Measurements from ENCODE around the gene CUX1.
"Not testable (repeated sequence)": the region's sequence is repeated elsewhere in the genome, so short reads cannot be mapped to it uniquely, and the experiment has no call there.

Gene CUX1

DNA sequence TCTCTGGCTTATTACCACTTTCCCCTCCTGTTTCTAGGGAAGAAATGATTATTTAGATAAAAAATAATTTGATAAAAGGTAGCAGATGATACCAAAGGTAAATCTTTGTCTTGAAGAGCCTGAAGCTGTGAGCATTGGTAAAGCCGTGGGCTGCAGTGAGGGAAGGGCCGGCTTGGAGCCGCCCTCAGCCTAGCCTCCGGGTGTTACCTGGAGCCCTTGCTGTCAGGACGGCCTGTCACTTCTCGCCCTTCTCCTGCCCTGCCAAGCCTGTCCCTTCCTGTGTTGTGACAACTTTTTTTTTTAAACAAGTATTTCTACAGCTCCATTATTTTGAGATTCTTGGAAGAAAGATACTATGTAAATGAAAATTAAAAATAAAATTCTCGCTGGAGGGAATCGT lies 7.0 kb downstream of the CUX1 start:
- no peak for DNase-seq

DNA sequence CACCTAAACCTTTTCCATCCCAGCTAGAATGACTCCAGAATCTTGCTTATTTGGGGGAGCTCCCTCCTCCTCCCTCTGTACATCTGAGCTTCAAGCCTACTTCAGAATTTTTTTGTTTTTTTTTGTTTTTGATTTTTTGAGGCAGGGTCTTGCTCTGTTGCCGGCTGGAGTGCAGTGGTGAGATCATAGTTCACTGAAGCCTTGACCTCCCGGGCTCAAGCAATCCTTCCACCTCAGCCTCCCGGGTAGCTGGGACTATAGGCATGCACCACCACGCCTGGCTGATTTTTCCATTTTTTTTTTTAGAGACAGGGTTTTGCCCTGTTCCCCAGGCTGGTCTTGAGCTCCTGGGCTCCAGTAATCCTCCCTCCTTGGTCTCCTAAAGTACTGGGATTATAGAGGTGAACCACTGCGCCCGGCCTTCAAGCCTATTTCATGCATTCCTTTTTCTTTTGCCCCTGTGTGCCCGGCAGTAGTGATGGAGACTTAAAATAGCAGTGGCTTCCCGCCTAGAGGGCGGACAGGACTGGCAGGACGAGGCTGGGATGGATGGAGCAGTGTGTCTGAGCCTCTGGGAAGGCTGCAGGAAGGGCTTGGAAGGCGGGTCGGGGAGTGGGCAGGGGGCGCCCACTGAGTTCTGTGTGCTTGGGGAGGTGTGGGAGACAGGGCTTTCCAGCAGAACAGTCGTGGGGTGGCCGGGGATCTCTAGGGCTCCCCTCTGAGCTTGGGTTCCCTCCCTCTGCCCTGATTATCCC lies 8.8 kb downstream of the CUX1 start:
- no peak for DNase-seq

DNA sequence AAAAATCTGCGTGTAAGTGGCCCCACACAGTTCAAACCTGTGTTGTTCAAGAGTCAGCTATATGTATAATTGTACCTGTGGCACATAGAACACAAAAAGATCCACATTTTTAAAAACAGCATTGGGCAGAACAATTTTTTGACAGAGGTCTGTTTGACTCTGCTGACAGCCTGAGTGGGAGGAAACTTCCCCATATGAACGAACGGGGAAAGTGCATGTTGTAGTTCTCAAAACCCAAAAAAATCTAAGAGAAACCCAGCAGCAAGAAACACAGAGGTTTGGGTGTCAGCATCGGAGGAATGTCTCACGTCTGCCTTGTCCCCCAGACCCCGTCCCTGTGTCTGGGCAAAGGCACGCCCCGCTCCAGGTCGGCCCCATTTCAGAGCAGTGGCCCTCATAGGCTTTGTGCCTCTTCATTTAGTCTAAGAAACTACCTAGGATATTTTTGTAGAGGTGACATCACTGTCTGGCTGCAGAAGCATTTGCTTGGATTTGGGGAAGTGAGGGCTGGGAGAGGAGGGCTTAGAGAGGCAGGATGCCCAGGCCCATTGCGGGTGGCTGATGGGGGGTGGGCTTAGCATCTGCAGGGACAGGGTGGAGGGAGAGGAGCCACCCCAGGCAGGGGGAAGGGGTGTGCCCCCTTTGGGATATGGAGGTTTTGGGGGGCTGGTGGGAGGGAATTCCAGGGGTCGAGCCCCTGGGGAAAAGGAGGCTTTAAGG lies 11.0 kb downstream of the CUX1 start:
- no peak for DNase-seq

DNA sequence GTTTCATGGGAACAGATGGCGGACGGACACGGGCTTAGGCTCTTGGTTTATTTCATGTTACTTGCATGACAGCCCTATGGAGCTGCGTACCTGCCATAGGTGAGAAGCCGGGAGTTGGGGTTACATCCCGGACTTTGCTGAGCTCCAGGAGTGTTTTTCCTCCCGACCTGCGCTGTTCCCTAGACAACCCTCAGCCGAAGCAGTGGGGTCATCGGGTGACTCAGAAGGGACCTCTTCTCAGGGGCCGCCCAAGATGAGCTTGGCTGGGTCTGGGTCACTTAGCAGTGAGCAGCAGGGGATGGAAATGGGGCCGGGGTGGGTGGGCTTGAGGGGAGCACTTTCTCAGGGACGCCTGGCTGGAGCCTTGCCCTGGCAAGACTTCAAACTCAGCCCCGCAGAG lies 11.9 kb downstream of the CUX1 start:
- DNase-seq, result no peak

DNA sequence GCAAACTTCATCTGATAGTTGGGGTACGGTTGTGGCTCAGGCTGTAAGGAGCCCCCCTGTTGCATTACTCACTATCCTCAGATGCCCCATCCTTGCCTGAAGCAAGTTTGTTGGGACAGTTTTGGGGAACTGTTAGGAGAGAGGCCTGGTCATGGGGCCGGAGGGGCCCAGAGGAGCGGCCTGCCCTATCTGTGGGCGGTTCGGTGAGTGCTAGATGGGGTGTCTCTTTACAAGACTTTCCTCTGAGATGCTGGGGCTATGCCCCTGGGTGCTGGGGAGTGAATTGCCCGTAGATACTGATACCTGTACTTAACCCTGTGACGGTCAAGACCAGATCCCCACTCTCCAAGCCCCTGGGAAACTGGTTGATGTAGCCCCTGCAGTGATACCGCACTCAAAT lies 12.4 kb downstream of the CUX1 start:
- no peak for DNase-seq

DNA sequence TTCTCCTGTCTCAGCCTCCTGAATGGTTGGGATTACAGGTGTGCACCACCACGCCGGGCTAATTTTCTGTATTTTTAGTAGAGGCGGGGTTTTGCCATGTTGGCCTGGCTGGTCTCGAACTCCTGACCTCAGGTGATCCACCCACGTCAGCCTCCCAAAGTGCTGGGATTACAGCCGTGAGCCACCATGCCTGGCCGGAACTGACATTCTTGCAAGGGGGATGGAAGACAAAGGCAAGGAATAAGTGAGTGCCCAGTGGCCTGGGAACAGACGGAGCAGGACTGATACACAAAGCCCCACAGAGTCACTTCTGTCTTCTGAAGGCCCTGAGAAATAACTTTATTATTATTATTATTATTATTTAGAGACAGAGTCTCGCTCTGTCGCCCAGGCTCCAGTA lies 14.0 kb downstream of the CUX1 start:
- not testable (repeated sequence) for DNase-seq

DNA sequence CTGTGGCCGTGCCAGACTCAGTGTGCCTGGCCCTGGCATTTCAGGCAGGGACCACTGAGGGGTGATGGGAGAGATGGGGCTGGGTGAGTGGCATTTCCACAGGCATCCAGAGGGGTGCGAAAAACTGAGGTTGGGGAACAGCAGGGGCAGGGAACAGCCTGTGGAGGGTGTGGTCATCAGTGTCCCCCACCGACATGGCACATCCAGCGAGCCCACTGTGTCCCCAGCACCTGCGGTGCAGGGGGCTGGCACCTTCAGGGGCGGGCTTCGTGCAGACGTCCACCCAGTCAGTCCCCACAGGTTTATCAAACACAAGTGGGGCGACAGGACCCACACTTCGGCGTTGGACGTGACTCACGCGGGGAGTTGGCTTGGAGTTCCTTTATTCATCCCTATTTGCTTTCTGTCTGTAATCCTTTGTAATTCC lies 14.8 kb downstream of the CUX1 start:
- DNase-seq, result no peak

DNA sequence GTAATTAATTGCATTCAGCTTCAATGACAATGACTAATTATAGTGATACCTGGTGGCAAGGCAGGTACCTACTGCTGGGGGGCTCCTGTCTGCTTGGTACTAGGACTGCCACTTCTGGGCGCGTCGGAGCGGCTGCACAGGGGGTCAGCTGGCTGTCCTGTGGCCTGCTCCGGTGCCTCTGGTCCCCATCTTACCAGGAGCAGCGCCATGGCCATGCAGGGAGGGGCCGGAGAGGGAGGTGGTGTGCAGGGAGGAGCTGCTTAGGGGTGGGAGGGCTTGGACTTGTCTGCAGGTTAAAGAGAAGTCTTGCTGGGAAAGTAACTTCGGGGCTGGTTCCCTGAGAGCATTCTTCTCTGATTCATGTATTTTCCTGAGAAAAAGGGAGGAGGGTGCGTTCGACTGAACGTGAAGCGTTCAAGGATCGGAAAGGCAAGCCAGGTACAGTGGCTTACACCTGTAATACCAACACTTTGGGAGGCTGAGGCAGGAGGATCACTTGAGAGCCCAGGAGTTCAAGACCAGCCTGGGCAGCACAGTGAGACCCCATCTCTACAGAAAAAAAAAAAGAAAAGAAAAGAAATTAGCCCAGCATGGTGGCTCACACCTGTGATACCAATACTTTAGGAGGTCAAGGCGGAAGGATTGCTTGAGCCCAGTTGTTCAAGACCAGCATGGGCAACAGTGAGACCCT lies 15.4 kb downstream of the CUX1 start:
- DNase-seq, result no peak

DNA sequence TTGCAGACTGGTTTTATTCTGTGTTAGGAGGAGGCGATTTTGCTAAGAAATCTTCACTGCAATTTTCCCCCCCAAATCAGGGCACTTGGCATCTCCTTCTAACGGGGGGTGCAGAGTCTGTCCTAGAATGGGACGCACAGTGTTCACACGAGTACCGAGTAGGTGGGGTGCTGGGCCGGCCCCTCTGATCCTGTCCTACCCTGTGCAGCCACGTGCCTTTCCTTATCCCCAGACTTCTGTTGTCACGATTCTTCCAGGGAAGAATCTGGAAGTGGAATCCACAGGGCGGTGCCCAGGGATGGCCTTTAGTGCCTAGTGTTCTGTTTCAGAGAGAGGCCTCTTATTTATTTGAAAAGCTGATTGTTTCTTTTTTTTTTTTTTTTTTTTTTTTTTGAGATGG lies 16.4 kb downstream of the CUX1 start:
- no peak for DNase-seq

DNA sequence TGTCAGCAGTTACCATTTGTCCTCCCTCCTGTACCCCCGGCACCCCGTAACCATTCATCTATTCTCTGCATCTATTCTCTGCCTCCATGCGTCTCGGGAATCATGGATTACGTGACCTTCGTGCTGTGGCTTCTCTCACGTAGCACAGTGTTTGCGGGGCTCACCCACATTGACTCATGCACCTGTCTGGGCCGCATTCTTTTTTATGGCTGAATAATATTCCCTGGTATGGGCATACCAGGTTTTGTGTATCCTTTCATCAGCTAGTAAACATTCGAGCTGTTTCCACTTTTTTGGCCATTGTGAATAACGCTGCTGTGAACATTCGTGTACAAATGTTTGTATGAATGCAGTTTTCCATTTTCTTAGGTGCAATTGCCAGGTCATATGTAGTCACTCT lies 17.7 kb downstream of the CUX1 start:
- DNase-seq, result no peak

DNA sequence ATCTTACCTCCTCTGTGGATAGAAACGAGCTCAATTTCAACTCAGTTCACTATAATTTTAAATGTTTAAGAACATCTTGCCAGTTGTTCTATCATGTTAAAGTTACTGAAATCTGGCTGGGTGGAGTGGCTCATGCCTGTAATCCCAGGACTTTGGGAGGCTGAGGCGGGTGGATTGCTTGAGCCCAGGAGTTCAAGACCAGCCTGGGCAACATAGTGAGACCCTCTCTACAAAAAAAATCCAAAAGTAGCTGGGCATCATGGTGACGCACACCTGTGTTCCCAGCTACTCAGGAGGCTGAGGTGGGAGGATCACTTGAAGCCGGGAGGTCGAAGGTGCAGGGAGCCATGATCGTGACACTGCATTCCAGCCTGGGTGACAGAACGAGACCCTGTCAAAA lies 20.0 kb downstream of the CUX1 start:
- not testable (repeated sequence) for DNase-seq

DNA sequence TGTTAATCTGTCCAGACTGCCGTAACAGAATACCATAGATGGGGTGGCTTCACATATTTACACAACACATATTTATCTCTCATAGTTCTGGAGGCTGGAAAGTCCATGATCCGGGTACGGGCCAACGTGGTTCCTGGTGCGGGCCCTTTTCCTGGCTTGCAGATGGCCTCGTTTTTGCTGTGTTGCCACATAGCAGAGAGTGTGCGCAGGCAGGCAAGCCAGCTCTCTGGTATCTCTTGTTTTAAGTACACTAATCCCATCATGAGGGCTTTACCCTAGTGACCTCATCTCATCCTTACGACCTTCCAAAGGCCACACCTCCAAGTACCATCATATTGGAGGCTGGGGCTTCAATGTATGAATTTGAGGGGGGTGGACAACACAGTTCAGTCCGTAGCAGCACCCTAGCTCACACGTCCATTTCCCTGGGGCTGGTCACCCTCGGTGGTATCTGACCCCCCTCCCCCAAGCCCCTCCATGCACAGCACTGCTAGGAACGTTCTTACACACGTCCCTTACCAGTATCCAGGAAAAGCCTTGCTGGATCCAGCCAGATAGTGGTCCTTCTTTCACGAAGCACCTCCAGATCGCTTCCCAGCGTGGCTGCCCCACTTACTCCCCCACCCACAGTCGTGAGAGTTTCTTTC lies 21.5 kb downstream of the CUX1 start:
- DNase-seq, result no peak

DNA sequence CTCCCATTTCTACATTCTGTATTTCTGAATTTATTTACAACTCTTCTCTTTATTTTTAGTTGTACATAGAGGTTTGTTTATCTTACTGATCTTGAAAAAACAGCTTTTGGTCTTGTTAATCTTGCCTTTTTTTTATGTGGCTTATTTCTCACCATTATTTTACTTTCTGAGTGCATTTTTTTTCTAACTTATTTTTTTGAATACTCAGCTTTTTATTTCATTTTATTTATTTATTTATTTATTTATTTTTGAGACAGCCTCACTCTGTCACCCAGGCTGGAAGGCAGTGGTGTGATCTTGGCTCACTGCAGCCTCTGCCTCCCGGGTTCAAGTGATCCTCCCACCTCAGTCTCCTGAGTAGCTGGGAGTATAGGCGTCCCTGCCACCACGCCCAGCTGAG lies 23.9 kb downstream of the CUX1 start:
- no peak for DNase-seq

DNA sequence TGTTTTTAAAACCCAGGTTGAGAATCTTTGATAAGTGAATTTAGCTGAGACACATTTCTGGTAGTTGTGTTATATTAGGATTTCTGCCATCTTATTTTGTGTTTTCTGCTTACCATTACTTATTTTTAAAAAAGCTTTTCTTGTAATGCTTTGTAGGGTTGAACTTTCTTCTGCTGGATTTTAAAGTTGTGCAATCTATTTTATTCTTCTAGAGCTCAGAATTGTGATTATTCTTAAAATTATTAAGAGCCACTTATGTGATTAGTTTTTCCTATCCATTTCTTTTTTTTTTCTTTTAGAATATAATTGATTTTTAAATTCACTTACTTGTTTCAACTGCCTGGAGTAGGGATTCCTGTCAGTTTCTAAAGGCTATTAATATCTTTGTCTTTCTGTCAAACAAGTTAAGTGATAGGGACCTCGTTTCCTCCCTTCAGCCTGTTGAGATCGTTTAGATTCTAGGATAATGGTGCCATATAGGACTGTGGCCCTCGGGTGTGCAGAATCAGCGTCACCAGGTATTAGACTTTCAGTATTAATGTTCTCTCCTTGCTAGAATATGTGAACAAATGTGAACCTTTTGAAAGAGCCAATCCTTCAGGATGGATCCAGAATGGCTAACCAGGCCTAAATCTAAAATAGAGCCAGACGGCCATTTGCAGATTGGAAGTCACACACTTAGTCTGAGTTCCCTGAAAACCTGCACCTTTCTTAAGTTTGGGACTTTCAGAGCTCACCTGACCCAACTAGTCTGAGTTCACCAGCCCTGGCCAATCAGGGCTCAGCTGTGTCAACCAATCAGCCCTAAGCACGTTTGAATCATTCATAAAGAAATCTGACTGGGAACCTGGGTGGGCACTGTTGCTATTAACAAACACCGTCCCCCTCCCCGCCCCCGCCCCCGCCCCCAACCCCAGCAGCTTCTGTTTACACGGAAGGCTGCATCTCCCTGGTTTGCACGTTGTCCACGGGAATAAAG lies 26.2 kb downstream of the CUX1 start:
- no peak for DNase-seq

DNA sequence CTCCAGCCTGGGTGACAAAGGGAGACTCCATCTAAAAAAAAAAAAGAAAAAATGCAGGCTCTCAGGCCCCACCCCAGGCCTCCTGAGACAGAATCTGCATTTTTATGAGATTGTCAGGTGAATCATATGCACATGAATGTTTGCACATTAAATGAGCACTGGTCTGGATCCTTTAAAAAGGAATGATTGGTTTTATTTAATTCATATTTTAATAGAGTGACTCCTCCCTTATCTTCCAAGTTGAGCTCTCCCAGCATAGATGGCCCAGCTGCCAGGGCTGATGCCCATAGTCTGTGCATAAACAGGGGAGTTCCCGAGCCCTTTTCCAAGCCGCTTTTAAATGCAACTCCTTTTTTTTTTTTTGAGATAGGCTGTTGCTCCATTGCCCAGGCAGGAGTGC lies 28.5 kb downstream of the CUX1 start:
- no peak for DNase-seq

DNA sequence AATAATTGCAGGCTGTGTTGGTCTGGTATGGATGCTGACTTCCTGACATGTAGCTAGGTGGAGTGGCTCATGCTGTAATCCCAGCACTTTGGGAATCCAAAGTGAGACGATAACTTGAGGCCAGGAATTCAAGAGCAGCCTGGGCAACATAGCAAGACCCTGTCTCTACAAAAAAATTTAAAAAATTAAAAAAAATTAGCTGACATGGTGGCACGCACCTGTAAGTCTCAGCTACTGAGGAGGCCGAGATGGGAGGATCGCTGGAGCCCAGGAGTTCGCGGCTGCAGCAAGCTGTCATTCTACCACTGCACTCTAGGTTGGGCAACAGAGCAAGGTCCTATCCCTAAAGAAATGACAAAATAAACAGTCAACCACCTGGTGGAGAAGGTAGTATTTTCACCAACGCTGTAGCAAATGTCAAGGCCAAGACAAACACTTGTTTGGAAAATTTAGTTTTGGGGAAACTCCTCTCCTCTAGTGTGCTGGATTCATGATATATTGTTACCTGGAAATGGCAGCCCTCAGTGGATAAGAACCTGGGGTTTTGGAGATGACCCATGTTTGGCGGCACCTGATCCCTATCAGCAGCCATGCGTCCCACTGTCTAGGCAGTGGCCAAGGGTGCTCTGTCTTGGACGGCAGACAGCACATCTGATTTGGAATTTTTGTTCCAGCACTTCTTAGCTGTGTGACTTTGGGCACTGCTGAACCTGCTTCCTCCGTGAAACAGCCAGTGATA lies 29.5 kb downstream of the CUX1 start:
- no peak for DNase-seq

DNA sequence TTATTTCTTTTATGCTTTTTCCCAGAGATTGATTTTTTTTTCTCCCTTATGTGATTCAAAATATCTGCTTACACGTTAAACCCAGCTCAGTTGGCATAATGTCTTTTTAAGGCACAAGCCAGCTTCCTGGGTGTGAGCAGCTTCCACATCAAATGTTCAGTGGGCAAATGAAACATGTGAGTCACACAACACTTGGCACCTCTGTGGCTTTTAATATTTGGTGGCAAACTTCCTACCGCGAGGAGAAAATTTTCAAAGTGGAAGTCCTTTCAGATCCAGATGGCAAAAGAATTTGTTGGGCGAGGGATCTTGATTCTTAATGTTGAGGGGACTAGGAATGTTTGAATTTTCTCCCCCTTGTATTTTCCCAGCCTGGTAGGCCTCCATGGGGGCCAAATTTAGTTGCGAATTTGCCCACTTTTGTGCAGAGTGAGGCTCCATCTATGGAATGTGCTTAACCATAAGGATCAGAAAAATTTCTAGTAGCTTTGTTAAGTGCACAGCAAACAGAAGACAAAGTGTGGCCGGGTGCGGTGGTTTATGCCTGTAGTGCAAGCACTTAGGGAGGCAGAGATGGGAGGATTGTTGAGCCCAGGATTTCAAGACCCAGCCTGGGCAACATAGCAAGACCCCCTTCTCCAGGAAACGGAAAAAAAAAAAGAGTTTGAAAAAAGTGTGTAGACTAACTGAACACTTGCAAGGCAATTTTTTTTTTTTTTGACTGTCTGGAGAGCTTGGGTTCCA lies 31.0 kb downstream of the CUX1 start:
- DNase-seq, result no peak

DNA sequence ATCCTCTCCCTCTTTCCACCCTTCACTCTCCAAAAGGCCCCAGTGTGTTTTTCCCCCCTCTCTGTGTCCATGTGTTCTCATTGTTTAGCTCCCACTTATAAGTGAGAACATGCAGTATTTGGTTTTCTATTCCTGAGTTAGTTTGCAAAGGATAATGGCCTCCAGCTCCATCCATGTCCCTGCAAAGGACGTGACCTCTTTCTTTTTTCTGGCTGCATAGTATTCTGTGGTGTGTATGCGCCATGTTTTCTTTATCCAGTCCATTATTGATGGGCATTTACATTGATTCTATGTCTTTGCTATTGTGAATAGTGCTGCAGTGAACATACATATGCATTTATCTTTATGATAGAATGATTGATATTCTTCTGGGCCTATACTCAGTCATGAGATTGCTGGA lies 31.9 kb downstream of the CUX1 start:
- DNase-seq, result not testable (repeated sequence)

DNA sequence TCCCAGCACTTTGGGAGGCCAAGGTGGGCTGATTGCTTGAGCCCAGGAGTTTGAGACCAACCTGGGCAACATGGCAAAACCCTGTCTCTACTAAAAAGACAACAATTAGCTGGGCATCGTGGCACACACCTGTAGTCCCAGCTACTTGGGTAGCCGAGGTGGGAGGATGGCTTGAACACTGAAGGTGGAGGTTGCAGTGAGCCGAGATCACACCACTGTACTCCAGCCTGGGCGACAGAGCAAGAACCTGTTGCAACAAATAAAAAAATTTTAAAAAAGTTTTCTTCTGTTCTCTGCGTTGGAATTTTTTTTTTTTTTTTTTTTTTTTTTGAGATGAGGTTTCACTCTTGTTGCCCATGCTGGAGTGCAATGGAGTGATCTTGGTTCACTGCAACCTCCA lies 34.9 kb downstream of the CUX1 start:
- not testable (repeated sequence) for DNase-seq

DNA sequence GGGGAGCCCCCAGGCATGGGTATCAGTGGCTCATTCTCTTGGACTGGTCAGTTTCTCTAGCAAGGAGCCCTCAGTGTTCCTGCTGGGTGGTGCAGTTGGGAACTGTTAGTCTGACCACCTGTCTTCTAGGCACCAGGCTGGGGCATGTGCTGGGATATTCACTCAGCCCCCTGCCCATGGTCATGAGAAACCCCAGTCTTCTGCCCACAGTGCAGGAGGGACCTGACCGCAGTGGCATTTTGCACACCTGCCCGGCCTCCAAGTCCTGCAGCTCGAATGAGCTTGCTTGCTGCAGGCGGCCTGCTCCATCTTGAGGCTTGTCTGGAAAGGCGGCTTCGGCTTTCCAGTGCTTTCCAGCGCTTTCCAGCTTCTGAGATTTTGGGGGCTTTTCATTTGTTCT lies 36.3 kb downstream of the CUX1 start:
- no peak for DNase-seq

Data from right forelimb (tissue), 1 donor.